GM18873 (cell line): Measurements from ENCODE around the gene METTL6.
A peak's percentile ranks its signal among the peaks of the same experiment; 100 is the strongest.
"Not testable (repeated sequence)": the region's sequence is repeated elsewhere in the genome, so short reads cannot be mapped to it uniquely, and the experiment has no call there.

Experiments used
- ATAC-seq: cut with Tn5 transposase; IDR thresholded peaks from one replicate; pipeline ENCODE4 v1.9.1; 2021; ENCODE audit warnings: mild to moderate bottlenecking, moderate library complexity, moderate number of reproducible peaks; ENCODE audit not compliant: unreplicated experiment, low FRiP score

The METTL6 gene

GRCh38 chr3:15405448-15406050 lies 21.8 kb downstream of the METTL6 start:
- no peak for ATAC-seq

GRCh38 chr3:15404767-15405166 lies 22.6 kb downstream of the METTL6 start:
- ATAC-seq, result no peak

- ATAC-seq, result no peak
These were observed 23.4 kb downstream of the METTL6 start for GRCh38 chr3:15403965-15404364.

- no peak for ATAC-seq
These were observed 23.8 kb downstream of the METTL6 start for GRCh38 chr3:15403495-15403894.

GRCh38 chr3:15401936-15402335 lies 25.4 kb downstream of the METTL6 start:
- ATAC-seq, result no peak

GRCh38 chr3:15399970-15400369 lies 27.4 kb downstream of the METTL6 start:
- ATAC-seq, result no peak

GRCh38 chr3:15398731-15399133 lies 28.6 kb downstream of the METTL6 start:
- not testable (repeated sequence) for ATAC-seq

GRCh38 chr3:15393252-15393651 lies 34.1 kb downstream of the METTL6 start:
- ATAC-seq, result not testable (repeated sequence)

GRCh38 chr3:15391007-15391406 lies 36.3 kb downstream of the METTL6 start:
- no peak for ATAC-seq

- ATAC-seq, result no peak
These were observed 36.9 kb downstream of the METTL6 start for GRCh38 chr3:15390460-15390859.

- not testable (repeated sequence) for ATAC-seq
These were observed 39.0 kb downstream of the METTL6 start for GRCh38 chr3:15388335-15388734.

- no peak for ATAC-seq
These were observed 39.6 kb downstream of the METTL6 start for GRCh38 chr3:15387735-15388134.

- ATAC-seq, result no peak
These were observed 40.2 kb downstream of the METTL6 start for GRCh38 chr3:15387171-15387581.

GRCh38 chr3:15386654-15386955 lies 40.7 kb downstream of the METTL6 start:
- ATAC-seq, result not testable (repeated sequence)

- ATAC-seq, result no peak
These were observed 41.3 kb downstream of the METTL6 start for GRCh38 chr3:15385901-15386653.

GRCh38 chr3:15385238-15385695 lies 42.1 kb downstream of the METTL6 start:
- ATAC-seq, result not testable (repeated sequence)

- peak; percentile 79 for ATAC-seq
These were observed 42.7 kb downstream of the METTL6 start for GRCh38 chr3:15384510-15385237.

- ATAC-seq, result no peak
These were observed 44.9 kb downstream of the METTL6 start for GRCh38 chr3:15382405-15382923.

- no peak for ATAC-seq
These were observed 46.1 kb downstream of the METTL6 start for GRCh38 chr3:15380980-15381890.
